Stimulated activated CD8-positive, alpha-beta memory T cell treated with anti-CD3 and anti-CD28 coated beads, Interleukin-15, amount 100 ng/mL, for 4 hours (primary cell): ENCODE measurements around the gene SKA1.

Experiments
- DNase-seq, 2 donors: peaks; one replicate each; pipeline ENCODE4 v3.0.0-alpha.2; 2020; ENCODE audit warnings: low read depth in 2 of 2

The SKA1 gene

GRCh38 chr18:50374753-50375391 lies at the start of gene SKA1:
Gene SKA1 (plus strand): TSS chr18:50375046. CDS start chr18:50375831, 785 bp downstream.
- DNase-seq, result peak; percentile 80 to 82

GRCh38 chr18:50327983-50328382 lies 46.9 kb upstream of the SKA1 start:
- DNase-seq, result no peak

- no peak for DNase-seq
These were observed 44.7 kb upstream of the SKA1 start for GRCh38 chr18:50330176-50330575.

GRCh38 chr18:50331691-50332090 lies 43.2 kb upstream of the SKA1 start:
- DNase-seq, result no peak

GRCh38 chr18:50334546-50335152 lies 40.2 kb upstream of the SKA1 start:
- no peak for DNase-seq

GRCh38 chr18:50338122-50338521 lies 36.7 kb upstream of the SKA1 start:
- DNase-seq, result no peak

GRCh38 chr18:50338715-50339114 lies 36.1 kb upstream of the SKA1 start:
- no peak for DNase-seq

- no peak for DNase-seq
These were observed 34.8 kb upstream of the SKA1 start for GRCh38 chr18:50340078-50340477.

- DNase-seq, result no peak
These were observed 33.4 kb upstream of the SKA1 start for GRCh38 chr18:50341443-50341842.

GRCh38 chr18:50350699-50351098 lies 24.1 kb upstream of the SKA1 start:
- DNase-seq, result no peak

- DNase-seq, result no peak
These were observed 18.6 kb upstream of the SKA1 start for GRCh38 chr18:50356036-50356945.

- no peak for DNase-seq
These were observed 16.0 kb upstream of the SKA1 start for GRCh38 chr18:50358844-50359243.

GRCh38 chr18:50359806-50360205 lies 15.0 kb upstream of the SKA1 start:
- DNase-seq, result no peak

- DNase-seq, result no peak
These were observed 14.2 kb upstream of the SKA1 start for GRCh38 chr18:50360611-50361010.

- DNase-seq, result no peak
These were observed 5.2 kb upstream of the SKA1 start for GRCh38 chr18:50369672-50370071.

GRCh38 chr18:50372743-50373142 lies 2.1 kb upstream of the SKA1 start:
- no peak for DNase-seq

GRCh38 chr18:50373561-50374219 lies 1.2 kb upstream of the SKA1 start:
- DNase-seq, result no peak

GRCh38 chr18:50374220-50374752 lies 560 bp upstream of the SKA1 start:
- no peak for DNase-seq

- no peak for DNase-seq
These were observed 2.4 kb downstream of the SKA1 start for GRCh38 chr18:50377061-50377798.

- no peak for DNase-seq
These were observed 14.1 kb downstream of the SKA1 start for GRCh38 chr18:50388988-50389387.

- DNase-seq, result no peak
These were observed 19.0 kb downstream of the SKA1 start for GRCh38 chr18:50393802-50394201.
